ENCODE results near the gene C5AR2.

- TF ChIP-seq, protein P1, sequence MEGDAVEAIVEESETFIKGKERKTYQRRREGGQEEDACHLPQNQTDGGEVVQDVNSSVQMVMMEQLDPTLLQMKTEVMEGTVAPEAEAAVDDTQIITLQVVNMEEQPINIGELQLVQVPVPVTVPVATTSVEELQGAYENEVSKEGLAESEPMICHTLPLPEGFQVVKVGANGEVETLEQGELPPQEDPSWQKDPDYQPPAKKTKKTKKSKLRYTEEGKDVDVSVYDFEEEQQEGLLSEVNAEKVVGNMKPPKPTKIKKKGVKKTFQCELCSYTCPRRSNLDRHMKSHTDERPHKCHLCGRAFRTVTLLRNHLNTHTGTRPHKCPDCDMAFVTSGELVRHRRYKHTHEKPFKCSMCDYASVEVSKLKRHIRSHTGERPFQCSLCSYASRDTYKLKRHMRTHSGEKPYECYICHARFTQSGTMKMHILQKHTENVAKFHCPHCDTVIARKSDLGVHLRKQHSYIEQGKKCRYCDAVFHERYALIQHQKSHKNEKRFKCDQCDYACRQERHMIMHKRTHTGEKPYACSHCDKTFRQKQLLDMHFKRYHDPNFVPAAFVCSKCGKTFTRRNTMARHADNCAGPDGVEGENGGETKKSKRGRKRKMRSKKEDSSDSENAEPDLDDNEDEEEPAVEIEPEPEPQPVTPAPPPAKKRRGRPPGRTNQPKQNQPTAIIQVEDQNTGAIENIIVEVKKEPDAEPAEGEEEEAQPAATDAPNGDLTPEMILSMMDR (IDR thresholded peaks at IDR 0.05; ENCODE audit: insufficient read depth, low read depth, low read length) = no peak
- TF ChIP-seq EZH2 (IDR thresholded peaks at IDR 0.05; ENCODE audit: insufficient read depth, low read length) = no peak
Observed at GRCh38 chr19:47310819-47311218, 21.2 kb upstream of the C5AR2 start.

All from astrocyte (in vitro differentiated cells and primary cell).